Measurements from ENCODE around the gene MAP1LC3B2.

GRCh38 chr12:116542345-116542956 is 16.7 kb upstream of the MAP1LC3B2 start:
- no peak for TF ChIP-seq CTCF (IDR thresholded peaks at IDR 0.05; ENCODE audit: poor library complexity)
- TF ChIP-seq EZH2phosphoT487 (IDR thresholded peaks at IDR 0.05; ENCODE audit: low read depth, severe bottlenecking, unreplicated experiment) = no peak
- TF ChIP-seq EZH2 (IDR thresholded peaks at IDR 0.05; ENCODE audit: borderline replicate concordance) = no peak

All from hepatocyte (in vitro differentiated cells).